Progenitor cell of endocrine pancreas (in vitro differentiated cells): ENCODE results near the gene LHFPL6. TPM values are rescaled to one million over a fixed set of nuclear protein-coding genes. Genes with fewer than 3 reads are reported as not detected.

Source experiments
- DNase-seq: peaks from one replicate; pipeline ENCODE4 v3.0.0; 2021; ENCODE audit warnings: low spot score; ENCODE audit not compliant: unreplicated experiment
- H3K27ac Mint-ChIP-seq: 2 replicates; pipeline ENCODE4 v1.8.0; 2021; ENCODE audit warnings: mild to moderate bottlenecking, moderate library complexity, mixed read lengths
- H3K27me3 Mint-ChIP-seq: 2 replicates; pipeline ENCODE4 v1.8.0; 2021; ENCODE audit warnings: mixed read lengths
- H3K36me3 Mint-ChIP-seq: 2 replicates; pipeline ENCODE4 v1.8.0; 2022; ENCODE audit warnings: mixed read lengths; ENCODE audit not compliant: insufficient read depth
- H3K4me1 Mint-ChIP-seq: 2 replicates; pipeline ENCODE4 v1.8.0; 2021; ENCODE audit warnings: low read depth, mixed read lengths
- H3K4me3 Mint-ChIP-seq: 2 replicates; pipeline ENCODE4 v1.8.0; 2021; ENCODE audit warnings: low read depth, mild to moderate bottlenecking, moderate library complexity, mixed read lengths
- H3K9me3 Mint-ChIP-seq: 2 replicates; pipeline ENCODE4 v1.8.0; 2021; ENCODE audit warnings: low read depth, mixed read lengths
- CTCF ChIP-seq: fragments of 200-600 bp; sonication (generic); IDR thresholded peaks from one replicate; pipeline ENCODE4 v1.5.0; 2021; ENCODE audit warnings: antibody characterized with exemption, mild to moderate bottlenecking; ENCODE audit not compliant: unreplicated experiment
- total RNA-seq: library from RNA; stranded (reverse); gene quantifications from 2 replicates; pipeline ENCODE4 v1.2.1, GENCODE V29; 2021

Gene LHFPL6
- total RNA-seq, 1 donor from 2014 or later = 1.0 TPM

- no peak for TF ChIP-seq CTCF
- Mint-ChIP-seq H3K36me3 (no peaks in the 10 kb centered on the region), H3K9me3 (no peaks in the 10 kb centered on the region), H3K27me3 (no peaks in the 10 kb centered on the region), H3K4me3 (no peak overlapping the region), H3K27ac (no peak overlapping the region), H3K4me1 (peaks cover 5% of the 10 kb centered on the region)
- no peak for DNase-seq
These were observed 151.7 kb downstream of the LHFPL6 start for GRCh38 chr13:39451301-39451700.

- no peak overlapping the region for H3K4me3 Mint-ChIP-seq
- H3K4me1 Mint-ChIP-seq = no peaks in the 10 kb centered on the region
- no peaks in the 10 kb centered on the region for H3K9me3 Mint-ChIP-seq
- H3K27me3 Mint-ChIP-seq = no peaks in the 10 kb centered on the region
- TF ChIP-seq CTCF = no peak
- no peaks in the 10 kb centered on the region for H3K36me3 Mint-ChIP-seq
- DNase-seq = no peak
- no peak overlapping the region for H3K27ac Mint-ChIP-seq
These were observed 152.8 kb downstream of the LHFPL6 start for GRCh38 chr13:39450176-39450575.

- Mint-ChIP-seq H3K36me3 (no peaks in the 10 kb centered on the region), H3K27ac (no peak overlapping the region), H3K4me3 (no peak overlapping the region), H3K9me3 (no peaks in the 10 kb centered on the region), H3K27me3 (no peaks in the 10 kb centered on the region), H3K4me1 (no peaks in the 10 kb centered on the region)
- DNase-seq = no peak
- TF ChIP-seq CTCF = no peak
These were observed 154.2 kb downstream of the LHFPL6 start for GRCh38 chr13:39448834-39449233.

- H3K27me3 Mint-ChIP-seq = no peaks in the 10 kb centered on the region
- DNase-seq = no peak
- no peak overlapping the region for H3K27ac Mint-ChIP-seq
- TF ChIP-seq CTCF = no peak
- no peaks in the 10 kb centered on the region for H3K9me3 Mint-ChIP-seq
- no peak overlapping the region for H3K4me3 Mint-ChIP-seq
- no peaks in the 10 kb centered on the region for H3K36me3 Mint-ChIP-seq
- H3K4me1 Mint-ChIP-seq = no peaks in the 10 kb centered on the region
These were observed 156.1 kb downstream of the LHFPL6 start for GRCh38 chr13:39446865-39447264.

GRCh38 chr13:39444866-39445265 lies 158.1 kb downstream of the LHFPL6 start:
- H3K4me3 Mint-ChIP-seq = no peak overlapping the region
- no peaks in the 10 kb centered on the region for H3K27me3 Mint-ChIP-seq
- DNase-seq = no peak
- no peaks in the 10 kb centered on the region for H3K4me1 Mint-ChIP-seq
- peaks cover 2% of the 10 kb centered on the region for H3K9me3 Mint-ChIP-seq
- H3K36me3 Mint-ChIP-seq = no peaks in the 10 kb centered on the region
- H3K27ac Mint-ChIP-seq = no peak overlapping the region
- TF ChIP-seq CTCF = no peak
